NCI-H748 treated with DMSO at 0.1 percent for 48 hours (cell line): ENCODE measurements around the gene GCDH.
"Not testable (repeated sequence)": the region's sequence is repeated elsewhere in the genome, so short reads cannot be mapped to it uniquely, and the experiment has no call there.

Experiments used
- DNase-seq: peaks from one replicate; lab custom pipeline; 2025; lab: John Stamatoyannopoulos, UW

Gene GCDH

DNA sequence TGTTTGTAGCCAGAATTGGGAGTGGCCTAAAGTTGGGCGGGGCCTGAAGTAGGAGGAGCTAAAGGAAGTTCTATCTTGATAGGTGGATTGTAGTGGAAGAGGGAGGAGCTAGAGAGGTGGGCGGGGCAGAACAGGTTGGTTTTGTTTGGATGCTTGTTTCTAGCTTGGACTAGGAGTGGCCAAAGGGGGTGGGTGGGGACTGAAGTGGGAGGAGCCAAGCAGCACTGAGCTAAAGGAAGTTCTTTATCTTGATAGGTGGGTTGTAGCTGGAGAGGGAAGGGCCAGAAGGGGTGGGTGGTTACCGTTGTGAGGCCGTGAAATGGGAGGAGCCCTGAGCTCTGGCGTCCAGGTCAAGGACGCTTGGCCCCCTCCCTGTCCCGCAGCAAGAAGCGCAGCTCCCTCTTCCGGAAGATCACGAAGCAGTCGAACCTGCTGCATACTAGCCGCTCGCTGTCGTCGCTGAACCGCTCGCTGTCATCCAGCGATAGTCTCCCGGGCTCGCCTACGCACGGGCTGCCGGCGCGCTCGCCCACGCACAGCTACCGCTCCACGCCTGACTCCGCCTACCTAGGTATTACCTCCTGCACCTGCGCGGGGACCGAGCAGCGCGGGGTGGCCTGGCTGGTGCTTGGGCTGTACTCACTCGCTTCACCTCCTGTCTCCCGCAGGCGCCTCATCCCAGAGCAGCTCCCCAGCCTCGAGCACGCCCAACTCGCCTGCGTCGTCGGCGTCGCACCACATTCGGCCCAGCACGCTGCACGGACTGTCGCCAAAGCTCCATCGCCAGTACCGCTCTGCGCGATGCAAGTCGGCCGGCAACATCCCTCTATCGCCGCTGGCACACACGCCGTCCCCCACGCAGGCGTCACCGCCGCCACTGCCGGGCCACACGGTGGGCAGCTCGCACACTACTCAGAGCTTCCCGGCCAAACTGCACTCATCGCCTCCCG lies 17.7 kb upstream of the GCDH start:
- DNase-seq, result no peak

DNA sequence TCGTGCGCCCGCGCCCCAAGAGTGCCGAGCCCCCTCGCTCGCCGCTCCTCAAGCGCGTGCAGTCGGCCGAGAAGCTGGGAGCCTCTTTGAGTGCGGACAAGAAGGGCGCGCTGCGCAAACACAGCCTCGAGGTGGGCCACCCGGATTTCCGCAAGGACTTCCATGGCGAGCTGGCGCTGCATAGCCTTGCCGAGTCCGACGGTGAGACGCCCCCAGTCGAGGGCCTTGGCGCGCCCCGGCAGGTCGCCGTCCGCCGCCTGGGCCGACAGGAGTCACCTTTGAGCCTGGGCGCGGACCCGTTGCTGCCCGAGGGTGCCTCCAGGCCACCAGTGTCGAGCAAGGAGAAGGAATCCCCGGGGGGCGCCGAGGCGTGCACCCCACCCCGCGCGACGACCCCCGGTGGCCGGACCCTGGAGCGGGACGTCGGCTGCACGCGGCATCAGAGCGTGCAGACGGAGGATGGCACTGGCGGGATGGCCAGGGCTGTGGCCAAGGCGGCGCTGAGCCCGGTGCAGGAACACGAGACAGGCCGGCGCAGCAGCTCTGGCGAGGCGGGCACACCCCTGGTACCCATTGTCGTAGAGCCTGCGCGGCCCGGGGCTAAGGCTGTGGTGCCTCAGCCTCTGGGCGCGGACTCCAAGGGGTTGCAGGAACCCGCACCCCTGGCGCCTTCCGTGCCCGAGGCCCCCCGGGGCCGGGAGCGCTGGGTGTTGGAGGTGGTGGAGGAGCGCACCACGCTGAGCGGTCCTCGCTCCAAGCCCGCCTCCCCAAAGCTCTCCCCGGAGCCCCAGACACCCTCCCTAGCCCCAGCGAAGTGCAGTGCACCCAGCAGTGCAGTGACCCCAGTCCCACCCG lies 16.8 kb upstream of the GCDH start:
- no peak for DNase-seq

DNA sequence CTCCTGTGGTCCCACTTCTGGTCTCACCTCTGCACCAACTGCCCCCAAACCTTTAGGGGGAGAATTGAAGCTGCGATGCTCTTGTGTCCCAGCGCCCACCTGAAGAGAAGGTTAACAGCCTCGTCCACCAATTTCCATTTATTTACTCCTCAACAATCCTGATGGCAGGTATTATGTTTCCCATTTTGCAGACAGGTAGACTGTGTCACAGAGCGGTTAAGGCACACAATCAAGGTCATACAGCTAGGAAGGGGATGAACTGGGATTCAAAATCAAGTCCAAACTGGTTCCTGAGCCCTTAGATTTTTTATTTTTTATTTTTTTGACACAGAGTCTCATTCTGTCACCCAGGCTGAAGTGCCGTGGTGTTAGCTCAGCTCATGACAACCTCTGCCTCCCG lies 15.9 kb upstream of the GCDH start:
- DNase-seq, result no peak

GRCh38 chr19:12880551-12881171 lies 10.3 kb upstream of the GCDH start:
- DNase-seq, result no peak

DNA sequence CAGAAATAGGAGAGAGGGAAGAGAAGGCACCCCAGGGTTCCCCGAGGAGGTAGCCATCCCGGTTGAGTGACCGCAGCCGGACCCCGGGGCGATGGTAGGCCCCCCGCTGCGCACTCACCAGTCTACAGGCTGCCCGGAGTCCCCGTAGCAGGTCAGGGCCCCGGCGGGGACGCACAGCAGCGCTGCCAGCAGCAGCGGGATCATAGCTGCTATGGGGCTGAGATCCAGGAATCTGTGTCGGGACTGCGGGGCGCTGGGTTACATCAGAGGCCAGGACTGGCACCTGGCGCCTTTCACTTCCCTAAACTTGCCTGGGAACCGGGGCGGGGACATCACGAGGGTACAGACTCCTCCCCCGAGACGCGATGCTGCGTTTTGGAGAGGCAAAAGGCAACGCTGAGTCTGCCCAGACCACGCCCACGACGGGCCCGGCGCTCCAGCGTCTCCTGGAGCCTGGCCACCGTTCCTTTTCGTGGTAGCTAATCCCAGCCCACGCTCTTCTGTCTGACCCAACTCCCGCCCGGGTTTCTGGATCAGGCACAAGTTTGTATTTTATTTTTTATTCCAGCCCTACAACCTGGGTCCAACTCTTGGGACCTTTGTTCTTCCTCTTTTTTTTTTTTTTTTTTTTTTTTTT lies 9.7 kb upstream of the GCDH start, which contains the start of gene DNASE2:
TSS of gene DNASE2 (minus strand) at position 278 of the 637 bp plus-strand sequence. CDS start at position 204, 74 bp downstream.
- peak; percentile 85 for DNase-seq

- no peak for DNase-seq
Measured at GRCh38 chr19:12882589-12882988, 8.4 kb upstream of the GCDH start.

- DNase-seq, result no peak
Measured at GRCh38 chr19:12884202-12884601, 6.8 kb upstream of the GCDH start.

GRCh38 chr19:12884627-12884925 lies 6.4 kb upstream of the GCDH start:
- DNase-seq, result no peak

GRCh38 chr19:12884926-12885748 lies 5.8 kb upstream of the GCDH start:
- DNase-seq, result peak; percentile 66

- DNase-seq, result no peak
Measured at GRCh38 chr19:12885749-12886650, 5.0 kb upstream of the GCDH start.

DNA sequence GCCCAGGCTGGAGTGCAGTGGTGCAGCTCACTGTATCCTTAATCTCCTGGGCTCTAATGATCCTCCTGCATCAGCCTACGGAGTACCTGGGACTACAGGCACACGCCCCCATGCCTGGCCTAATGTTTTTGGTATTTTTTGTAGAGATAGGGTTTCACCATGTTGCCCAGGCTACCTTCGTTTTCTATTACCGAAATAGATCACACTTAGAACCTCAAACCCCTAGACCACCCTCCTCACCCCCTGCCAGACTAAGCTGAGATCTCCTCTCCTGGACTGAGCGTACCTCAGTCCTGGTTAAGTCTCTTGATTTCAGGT lies 4.3 kb upstream of the GCDH start:
- no peak for DNase-seq

DNA sequence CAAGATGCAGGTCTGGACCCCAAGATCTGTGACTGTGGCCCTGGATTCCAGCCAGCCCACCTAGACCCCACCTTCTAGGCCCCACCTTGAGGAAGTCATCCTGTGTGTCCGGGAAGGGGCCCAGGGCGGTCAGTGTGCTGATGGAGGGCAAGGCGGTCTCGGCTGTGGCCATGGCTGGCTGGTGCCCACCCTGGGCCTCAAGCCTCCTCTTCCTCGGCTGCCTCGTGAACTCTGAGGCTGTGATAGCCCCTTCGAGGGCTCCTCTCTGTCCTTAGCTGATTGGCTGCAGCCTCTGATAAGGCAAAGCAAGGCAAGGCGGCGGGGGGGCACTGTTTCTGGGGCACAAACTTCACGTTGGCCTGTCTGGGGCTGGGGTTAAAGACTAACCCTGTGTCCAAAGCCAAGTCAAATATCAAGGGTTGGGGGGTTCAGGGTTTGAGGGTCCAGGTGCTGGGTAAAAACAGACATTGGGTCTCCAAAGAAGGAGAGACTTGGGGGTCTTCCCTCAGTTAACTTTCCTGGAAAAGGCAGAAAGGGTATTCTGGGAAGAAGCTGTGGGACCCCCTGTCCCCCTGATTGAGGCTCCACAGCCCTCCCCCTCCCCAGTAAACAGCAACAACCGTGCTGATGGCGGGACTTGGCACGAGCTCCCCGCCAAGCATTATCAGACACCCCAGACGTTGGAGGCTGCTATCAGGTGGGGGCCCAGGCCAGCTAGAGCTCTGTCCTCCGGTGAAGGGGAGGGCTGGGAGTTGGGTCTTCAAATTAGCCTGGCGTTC lies 3.8 kb upstream of the GCDH start, which contains the start of gene KLF1:
TSS of gene KLF1 (minus strand) at position 233 of the 779 bp plus-strand sequence. CDS start at position 172, 61 bp downstream.
- no peak for DNase-seq

- no peak for DNase-seq
Measured at GRCh38 chr19:12888006-12888603, 2.9 kb upstream of the GCDH start.

DNA sequence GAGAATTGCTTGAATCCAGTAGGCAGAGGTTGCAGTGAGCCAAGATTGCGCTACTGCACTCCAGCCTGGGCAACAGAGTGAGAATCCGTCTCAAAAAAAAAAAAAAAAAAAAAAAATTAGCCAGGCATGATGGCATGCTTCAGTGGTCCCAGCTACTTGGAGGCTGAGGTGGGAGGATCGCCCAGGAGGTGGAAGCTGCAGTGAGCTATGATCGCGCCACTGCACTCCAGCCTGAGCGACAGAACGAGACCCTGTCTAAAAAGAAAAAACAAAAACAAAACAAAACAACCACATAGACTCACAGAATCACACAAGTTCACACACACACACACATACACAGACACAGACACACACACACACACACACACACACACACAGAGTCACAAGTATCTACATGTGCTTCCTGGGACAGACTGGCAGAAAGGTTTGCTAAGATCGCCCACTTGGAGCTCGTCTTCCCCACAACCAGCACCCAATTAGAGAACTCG lies 617 bp upstream of the GCDH start:
- not testable (repeated sequence) for DNase-seq

GRCh38 chr19:12891553-12892021 lies 627 bp downstream of the GCDH start:
- no peak for DNase-seq

- DNase-seq, result no peak
Measured at GRCh38 chr19:12893582-12893981, 2.6 kb downstream of the GCDH start.

DNA sequence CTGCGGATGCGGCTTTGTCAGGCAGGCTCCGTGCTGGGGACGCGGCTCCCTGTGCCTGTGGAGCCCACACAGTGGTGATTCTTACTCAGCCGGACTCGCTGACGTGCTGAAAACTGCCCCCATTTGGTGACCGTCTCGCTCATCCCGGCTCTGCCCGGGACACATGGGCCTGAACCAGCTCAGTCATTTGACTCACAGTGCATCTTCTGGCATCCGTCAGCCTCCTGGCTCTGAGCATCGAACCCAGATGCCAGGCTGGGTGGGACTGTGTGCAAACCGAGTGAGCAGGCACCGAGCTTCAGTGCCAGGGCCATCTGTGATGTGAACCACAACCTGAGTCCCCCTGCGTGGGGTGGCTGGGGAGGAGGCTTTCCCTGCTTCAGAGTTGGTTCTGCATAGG lies 5.5 kb downstream of the GCDH start:
- DNase-seq, result no peak

- no peak for DNase-seq
Measured at GRCh38 chr19:12899891-12900518, 9.0 kb downstream of the GCDH start.
